HS-27A (cell line): ENCODE results near the gene DBN1.
A peak's percentile ranks its signal among the peaks of the same experiment; 100 is the strongest.

Experiments
- DNase-seq: peaks from one replicate; pipeline ENCODE4 v3.0.0-alpha.2; 2012; ENCODE audit warnings: low read depth, missing footprints

Gene DBN1

DNA sequence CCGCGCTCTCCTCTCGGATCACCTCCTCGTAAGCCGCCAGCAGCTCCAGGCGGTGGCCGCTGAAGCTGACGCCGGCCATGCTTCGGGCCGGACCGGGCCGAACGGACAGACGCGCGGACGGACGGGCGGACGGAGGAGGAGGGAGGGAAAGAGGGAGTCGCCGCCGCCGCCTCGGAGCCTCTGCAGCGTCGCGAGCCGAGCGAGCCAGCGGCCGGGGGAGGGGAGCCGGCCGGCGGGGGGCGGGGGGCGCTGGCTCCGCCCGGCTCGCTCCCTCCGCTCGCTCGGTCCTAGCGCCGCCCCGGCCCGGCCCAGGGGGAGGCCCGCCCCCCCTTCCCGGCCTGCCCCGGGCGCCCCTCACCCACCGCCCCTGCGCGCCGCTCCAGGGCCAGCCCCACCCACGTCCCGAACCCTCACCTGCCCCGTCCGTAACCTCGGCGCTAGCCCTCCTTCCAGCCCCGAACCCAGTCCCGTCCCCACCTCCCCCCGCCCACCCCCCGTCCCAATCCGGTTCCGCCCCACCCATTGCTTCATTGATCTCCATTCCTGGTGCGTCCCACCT lies at the start of gene DBN1:
DBN1 (minus strand) TSS at position 192 of the 559 bp plus-strand sequence; CDS start at position 79, 113 bp downstream.
- no peak for DNase-seq

DNA sequence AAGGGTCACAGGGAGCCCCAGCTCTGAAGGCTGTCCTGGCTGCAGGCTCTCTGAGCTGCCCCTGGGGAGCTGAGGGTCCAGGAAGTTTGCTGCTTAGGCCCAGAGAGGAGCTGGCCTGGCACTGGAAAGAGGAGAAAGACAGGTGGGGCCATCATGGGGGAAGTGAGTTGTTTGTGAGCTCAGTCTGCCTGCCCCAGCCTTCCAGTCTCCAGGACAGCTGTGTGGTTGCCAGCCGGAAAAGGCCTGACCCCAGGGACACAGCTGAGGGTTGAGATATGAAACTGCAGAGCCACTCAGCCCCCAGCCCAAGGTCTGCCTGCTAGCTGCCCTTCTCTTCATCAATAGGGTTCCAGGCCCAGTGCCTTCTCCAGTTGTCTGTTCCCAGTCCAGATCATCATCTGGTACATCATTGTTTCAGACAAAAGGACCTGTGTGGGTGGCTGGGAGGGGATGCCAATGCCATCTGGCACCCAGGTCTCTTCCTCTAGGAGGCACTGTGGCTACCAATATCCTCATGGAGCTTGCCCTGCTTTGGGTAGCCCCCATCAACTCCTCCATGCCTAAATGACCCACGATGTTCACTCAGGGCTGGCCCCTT lies 47.6 kb upstream of the DBN1 start:
- DNase-seq, result no peak

DNA sequence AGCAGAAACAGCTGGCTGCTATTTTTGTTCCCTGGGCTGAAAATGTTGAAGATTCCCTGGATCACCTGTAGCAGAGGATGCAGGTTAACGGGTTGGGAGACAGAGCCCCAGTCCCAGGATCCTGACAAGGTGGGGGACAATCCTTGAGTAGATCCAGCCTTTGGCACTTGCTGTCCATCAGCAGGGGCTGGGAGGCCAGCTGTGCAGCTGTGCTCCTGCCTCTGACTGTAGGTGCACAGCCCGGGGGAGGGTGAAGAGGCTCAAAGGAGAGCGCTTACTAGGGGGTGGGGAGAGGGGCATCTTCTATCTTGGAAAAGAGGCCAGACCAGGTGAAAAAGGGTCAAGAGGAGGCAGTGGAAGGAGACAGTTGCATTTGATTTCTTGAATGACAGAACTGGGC lies 46.8 kb upstream of the DBN1 start:
- no peak for DNase-seq

DNA sequence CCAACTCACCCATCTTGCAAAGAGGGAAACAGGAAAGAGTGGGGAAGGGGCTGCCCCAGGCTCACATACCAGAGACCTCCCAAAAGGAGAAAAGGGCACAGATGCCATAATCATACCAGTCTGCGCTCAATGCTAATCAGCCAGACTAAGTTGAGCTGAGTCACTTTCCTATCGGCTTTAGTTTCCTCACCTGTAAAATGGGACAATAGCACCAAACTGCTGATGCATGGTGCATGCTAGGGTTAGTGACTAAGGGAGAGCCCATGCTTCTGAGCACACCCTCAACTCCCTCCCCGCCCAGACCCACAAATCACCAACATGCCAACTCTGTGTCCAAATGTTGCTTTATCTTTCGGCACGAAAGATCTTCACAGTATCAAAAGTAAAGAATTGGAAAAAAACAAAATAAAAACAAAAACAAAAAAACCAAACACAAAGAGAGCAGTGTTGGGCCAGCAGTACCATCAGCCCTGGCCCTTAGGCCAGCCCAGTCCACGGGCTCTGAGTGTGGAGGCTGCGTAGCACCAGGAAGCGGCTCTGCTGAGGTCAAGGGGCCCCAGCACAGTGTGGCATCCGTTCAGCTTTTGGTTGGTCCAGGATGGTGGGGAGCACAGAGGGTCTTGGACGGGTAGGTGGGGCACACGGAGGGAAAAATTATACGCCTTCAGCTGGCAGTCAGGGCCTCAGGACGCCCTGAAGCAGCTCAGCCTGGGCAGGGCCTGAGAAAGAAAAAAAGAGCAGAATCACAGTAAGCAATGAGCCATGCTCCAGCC lies 46.2 kb upstream of the DBN1 start:
- DNase-seq, result no peak

DNA sequence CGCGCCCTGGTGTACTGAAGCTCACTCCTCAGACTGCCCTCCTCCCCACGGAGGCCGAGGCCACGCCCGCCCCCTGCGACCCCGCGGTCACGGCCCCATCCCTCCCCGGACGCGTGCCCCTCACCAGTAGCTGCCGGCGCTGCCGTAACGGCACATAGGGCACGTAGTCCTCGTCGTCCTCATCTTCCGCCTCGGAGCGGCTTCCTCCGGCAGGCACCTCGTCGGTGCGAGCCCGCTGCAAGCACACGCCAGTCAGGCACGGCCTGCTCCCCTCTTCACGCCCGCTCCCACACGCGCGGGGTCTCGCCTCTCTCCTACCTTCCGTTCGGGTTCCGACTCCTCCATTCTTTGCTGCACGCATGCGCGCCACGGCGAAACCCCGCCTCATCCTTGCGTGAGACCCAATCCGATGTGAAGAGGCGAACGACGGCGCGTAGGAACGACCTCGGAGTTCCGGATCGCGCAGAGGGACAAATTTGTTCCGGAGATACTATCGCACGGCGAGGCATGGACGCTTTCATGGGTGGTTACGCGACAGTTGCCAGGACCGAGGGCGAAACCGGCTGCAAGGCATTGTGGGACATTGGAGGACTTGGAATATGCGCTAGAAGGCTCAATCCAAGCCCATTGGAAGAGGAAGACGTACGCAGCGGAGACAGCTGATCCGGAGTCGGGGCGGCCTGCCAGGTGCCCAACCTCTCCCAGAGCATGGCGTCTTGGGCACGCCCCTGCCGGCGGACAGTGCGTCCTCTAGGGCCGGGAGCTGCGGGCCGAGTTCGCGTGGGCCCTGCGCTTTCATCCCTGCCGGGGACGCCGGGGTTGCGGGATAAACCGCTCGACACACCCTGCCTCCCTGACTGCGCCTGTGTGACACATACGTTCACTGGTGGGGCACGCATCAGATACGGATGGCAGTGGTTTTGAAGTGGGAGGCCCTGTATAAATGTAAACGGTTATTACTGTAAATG lies 43.5 kb upstream of the DBN1 start, which contains the start of gene DDX41:
DDX41 (minus strand) TSS at position 361 of the 968 bp plus-strand sequence; CDS start at position 345, 16 bp downstream.
- peak; percentile 90 for DNase-seq

DNA sequence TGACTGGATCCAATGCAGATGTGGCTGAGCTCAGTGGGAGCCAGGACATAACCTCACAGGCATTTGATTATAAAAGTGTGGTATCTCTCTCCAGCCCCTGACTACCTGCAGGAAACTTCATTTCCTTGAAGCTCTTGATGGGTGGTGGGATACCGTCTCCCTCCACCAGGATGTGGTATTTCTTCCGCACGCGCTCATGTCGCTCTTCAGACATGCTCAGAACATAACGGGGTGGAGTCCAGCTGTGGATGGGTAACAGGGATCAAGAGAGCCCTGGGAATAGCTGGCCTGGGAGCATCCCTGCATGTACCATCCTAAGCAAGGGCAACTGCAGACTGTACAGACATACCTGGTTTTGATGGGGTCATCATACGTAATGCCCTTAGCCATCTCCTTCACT lies 42.1 kb upstream of the DBN1 start:
- no peak for DNase-seq

DNA sequence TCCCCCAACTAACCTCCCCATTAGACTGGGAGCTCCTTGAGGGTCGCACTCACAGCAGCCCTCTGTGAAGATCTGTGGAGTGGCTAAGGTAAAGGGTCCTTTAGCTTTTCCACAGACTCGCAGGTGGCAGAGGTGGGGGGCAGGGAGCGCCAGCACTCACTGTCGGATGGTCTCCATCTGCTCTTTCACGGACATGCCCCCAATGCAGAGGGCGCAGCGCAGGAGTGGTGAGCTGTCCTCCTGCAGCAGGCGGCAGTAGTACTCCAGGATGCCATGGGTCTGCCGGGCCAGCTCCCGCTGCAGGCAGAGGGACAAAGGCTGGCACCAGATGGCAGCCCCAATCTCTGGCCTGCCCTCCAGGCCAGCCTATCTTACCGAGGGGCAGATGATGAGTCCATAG lies 41.1 kb upstream of the DBN1 start:
- DNase-seq, result no peak

DNA sequence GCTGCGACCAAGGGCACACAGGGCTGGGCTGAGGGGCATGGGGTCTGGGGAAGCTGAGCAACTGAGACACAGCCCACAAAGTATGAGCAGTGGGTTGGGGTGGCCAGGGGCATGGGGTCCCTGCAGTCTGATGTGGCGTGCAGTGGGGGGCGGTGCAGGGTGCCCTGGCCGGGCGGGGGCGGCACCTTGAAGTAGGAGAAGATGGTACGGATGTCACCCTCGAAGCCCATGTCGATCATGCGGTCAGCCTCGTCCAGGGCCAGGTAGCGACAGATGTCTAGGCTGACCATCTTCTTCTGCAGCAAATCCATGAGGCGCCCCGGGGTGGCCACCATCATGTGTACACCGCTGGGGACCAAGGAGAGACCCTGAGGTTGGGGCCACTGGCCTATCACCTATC lies 40.1 kb upstream of the DBN1 start:
- DNase-seq, result no peak

DNA sequence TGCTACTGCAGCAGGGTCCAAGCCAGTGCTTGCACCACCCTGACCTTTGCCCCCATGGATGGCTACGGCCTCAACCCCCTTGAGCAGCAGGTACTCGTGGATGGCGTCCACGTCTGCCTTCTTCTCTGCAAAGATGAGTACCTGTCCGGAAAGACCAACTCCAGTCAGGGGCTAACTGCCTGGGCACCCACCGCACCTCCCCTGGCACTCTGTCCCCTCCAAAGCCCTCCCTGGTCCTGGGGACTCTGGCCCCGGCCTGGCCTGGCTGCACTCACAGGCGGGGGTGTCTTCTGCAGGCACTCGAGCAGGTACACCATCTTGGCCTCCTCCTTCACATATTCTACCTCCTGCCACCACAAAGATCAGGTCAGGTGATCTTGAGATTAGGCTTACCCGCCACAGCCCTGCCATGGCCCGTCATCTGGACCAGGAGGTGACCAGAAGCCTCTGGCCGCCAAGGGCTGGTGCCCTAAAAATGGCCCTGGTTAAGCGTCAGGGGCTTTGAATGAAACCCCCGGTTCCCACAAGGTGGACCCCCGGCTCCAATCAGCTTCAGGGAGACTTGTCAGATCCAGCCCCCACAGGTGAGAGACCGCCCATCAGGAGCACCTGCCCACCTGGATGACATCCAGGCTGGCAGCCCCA lies 39.4 kb upstream of the DBN1 start:
- DNase-seq, result no peak

DNA sequence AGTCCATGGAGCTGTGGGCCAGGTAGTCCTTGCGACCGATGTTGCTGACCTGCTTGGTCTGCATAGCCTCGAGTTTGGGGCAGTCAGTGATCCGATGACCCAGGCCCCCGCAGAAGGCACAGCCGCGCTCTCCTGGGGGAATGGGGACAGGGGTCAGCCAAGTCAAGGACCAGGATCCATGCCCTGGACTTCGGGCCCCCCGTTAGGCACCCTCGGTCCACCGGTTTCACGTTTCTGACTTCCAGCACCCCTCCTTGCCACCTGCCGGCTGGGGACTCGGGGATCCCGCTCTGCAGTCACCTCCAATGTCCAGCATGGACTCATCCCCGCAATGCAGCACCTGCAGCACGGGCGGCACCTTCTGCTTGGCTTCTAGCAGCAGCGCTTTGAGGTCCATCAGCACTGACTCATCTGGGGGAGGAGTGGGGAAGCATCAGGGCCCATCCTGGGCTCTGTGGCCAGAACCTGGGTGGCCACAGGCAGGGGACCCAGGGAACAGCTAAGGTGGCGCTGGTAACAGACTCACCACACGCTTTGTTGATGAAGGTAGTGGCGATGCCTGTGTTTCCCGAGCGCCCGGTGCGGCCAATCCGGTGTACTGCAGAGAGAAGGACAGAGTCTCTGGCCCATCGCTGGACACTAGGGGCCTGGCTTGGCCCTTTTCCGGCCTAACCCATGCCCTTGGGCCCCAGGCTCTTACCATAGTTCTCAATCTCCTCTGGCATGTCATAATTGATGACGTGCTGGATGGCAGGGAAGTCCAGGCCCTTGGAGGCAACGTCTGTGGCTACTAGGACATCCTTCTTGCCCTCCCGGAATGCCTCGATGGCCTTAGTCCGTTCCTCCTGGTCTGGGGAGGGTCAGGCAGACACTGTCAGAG lies 38.6 kb upstream of the DBN1 start:
- DNase-seq, result no peak

DNA sequence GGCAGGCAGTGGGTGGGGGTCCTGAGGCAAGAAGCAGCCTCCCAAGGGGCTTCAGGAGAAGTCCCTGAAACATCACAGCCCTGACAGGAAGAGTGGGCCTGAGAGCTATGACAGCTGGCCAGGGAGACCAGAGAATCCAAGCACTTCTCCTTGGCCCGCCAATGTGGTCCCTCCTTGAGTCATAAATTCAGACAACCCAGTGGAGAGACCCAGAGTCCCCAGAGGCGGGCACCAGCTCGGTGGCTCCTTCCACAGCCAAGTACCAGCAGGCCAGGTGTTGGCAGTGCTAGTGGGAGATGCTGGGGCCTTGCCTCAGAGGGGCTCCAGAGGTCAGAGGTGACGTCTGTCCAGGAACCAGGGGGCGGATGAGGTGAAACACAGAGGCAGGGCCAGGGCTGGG lies 37.7 kb upstream of the DBN1 start:
- no peak for DNase-seq

DNA sequence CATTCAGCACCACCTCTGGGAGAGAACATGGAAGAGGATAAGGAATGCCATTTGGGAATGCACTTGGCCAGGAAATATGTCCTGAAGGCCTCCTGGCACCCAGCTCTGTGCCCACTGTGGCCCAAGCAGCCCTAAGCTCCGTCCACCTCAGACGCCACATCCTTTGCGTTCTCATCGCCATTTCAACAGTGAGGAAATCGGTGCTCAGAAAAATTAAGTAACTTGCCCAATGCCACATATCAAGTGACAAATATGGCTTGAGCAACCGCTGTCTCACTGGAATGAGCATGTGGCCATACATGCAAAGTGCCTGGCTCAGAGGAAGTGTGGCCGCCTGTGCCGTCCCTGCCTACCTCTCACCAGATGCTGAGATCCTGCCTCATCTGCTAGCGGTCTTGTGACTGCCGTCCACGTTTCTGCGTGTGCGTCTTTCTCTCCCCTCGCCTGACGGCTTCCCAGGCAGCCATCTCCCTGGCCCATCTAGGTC lies 37.2 kb upstream of the DBN1 start:
- DNase-seq, result no peak

DNA sequence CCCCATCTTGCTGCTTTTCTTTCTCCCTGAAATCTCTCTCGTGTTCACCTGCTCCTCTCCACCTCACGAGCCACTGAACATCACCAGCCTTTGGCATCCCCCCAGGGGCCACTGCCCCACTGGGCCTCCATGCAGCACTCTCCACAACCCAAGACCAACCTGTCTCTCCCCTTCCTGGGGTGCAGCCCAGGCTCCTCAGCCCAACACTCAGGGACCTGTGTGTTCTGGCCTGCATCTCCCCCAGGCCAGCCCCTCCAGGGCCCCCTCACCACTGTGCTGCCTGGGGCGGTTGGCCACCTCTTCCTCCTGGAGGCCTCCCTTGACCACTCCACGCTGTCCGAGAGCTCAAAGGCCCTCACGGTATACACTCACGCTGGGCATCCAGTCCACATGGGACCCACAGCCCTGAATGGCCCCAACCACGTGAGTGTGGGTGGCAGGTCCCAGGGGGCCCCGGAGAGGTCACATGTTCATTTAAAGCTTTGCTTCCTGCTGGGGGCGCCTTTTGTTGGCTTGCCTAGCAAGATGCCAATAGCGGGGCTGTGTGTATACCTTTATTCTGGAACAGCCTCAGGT lies 36.6 kb upstream of the DBN1 start:
- no peak for DNase-seq

DNA sequence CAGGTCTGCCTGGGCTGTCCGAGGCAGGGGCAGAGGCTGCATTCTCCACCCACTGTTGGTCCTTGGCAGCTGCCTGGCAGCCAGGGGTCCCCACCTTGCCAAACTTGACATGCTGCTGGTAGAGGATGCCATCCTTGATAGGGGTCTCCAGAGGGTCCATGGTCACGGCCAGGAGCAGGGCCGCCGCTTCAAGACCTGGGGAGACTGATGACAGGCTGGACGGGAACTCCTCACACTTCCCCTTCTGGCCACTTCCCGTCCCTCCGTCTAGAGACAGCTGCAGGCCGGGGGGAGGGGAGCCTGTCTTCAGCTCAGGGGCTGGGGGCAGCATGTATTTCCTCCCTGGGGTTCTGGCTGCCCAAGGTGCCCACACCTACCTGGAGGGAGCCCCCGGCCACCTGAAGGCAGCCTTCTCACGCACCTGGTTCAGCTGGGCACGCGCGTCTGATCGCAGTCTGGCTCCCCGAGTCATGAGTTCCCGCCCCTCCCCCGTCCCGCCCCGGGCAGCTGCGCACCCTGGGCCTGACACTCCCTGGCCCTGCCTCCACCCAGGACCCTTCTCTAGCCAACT lies 36.0 kb upstream of the DBN1 start, which contains the start of gene DOK3:
DOK3 (minus strand) TSS at position 446 of the 571 bp plus-strand sequence; CDS start at position 160, 286 bp downstream.
- no peak for DNase-seq

DNA sequence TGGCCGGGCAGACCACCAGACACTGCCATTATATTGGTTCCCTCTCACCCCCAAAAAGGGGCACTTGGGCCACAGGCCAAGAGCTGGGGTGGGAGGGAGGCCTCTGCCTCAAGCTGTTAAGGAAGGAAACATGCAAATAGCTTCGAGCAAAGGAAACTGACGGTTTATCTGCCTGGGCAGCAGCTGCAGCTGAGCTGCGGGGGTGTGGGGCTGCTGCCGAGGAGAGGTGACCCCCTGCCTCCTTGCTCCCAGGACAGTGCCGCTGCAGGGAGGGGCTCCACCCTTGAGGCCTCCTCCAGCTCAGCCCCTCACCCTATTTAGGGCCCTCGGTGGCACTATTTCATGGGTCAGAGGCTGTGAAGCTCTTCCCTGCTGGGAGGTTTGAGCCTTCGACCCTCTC lies 35.4 kb upstream of the DBN1 start:
- no peak for DNase-seq

DNA sequence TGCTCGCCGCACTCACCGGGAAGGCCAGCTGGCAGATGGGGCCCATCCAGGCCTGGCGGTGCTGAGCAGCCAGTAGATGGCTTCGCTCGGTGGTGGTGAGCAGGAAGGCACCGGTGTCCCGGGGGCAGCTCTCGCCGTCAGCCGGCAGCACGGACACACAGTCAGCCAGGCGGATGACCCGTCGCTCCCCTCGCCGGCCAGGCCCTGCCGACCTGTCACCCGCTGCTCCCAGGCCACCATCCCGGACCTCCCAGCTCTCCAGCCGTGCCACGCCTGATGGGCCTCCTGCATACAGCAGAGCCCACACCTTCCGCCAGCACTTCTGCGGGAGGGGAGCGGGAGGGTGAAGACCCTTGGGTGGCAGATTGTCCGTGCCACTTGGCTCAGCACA lies 34.8 kb upstream of the DBN1 start:
- no peak for DNase-seq

DNA sequence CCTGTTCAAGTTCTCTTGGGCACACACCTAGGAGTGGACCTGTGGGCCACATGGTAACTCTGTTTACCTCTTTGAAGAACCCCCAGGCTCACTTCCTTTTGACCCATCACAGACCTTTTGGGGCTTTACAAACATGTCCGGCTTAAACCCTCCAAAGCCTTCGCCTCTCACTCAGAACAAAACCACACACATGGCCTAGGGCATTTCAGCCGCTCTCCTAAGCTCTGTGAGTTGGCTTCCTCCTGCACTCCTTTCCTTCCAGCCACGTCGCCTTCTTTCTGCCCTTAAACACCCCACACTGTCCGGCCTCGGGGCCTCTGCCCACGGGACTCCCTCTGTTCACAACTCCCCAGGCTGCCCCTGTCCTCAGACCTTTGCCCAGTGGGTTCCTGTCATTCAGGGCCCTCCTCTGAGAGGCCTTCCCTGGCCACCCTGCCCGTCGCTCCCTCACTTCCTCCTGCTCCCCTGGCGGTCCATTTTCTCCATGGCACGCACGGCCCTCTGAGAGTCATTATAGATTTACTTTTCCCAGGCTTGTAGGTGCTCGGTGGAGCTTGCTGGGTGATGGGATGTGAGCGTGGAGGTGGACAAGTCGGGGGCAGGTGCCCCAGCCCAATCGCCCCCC lies 34.3 kb upstream of the DBN1 start:
- DNase-seq, result no peak

DNA sequence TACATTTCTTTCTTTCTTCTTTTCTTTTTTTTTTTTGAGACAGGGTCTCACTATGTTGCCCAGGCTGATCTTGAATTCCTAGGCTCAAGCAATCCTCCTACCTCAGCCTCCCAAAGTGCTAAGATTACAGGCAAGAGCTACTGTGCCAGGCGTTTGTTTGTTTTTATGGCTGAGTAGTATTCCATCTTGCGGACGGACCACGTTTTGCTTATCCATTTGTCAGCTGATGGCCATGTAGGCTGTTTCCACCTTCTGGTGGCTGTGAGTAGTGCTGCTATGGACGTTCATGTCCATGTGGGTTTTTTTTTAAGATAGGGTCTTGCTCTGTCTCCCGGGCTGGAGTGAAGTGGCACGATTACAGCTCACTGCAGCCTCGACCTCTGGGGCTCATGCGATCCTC lies 33.7 kb upstream of the DBN1 start:
- DNase-seq, result no peak

DNA sequence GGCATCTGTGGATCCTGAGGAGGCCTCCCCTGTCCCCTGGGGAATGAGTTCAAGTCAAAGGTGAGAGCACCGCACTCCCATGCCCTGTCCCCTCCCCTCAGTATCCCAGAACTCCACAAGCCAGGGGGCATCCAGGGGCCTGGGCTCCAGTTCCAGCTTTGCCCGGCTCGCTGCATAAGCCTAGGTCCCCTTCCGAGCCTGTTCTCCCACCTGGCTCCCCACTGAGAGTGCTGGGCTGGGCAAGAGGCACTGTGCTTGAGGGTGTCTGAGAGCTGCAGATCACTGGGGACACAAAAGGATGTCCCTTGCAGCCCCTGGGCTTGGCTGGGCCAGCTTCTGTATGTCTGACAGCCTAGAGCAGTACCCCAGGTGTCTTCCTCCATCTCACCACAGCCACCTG lies 31.6 kb upstream of the DBN1 start:
- no peak for DNase-seq
